ENCODE data around the gene PHC2.

PHC2 gene

DNA sequence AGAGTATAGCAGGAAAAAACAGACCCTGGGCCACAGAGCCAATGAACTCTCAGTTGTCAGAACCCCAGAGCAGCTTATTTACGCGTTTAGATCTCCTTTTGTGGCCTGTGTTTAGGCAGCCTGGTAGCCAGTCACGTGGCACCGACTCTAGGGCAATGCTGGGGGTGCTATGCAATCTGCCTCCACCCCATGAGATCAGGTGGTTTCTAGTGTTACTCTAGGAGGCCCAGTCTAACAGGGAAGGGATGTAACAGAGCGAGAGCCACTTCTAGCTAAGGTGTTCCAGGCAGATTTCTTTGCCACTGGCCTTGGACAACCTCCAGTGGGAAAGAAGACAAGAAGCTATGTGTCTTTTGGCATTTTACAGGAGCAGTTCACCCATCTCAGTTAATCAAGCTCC is 98.0 kb downstream of the PHC2 start:
- TF ChIP-seq, protein P1, sequence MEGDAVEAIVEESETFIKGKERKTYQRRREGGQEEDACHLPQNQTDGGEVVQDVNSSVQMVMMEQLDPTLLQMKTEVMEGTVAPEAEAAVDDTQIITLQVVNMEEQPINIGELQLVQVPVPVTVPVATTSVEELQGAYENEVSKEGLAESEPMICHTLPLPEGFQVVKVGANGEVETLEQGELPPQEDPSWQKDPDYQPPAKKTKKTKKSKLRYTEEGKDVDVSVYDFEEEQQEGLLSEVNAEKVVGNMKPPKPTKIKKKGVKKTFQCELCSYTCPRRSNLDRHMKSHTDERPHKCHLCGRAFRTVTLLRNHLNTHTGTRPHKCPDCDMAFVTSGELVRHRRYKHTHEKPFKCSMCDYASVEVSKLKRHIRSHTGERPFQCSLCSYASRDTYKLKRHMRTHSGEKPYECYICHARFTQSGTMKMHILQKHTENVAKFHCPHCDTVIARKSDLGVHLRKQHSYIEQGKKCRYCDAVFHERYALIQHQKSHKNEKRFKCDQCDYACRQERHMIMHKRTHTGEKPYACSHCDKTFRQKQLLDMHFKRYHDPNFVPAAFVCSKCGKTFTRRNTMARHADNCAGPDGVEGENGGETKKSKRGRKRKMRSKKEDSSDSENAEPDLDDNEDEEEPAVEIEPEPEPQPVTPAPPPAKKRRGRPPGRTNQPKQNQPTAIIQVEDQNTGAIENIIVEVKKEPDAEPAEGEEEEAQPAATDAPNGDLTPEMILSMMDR (IDR thresholded peaks at IDR 0.05; ENCODE audit: insufficient read depth, low read length, poor library complexity, severe bottlenecking), result no peak
- no peak for TF ChIP-seq EZH2phosphoT487 (conservative IDR thresholded peaks at IDR 0.05; ENCODE audit: low read length)
- H2AFZ ChIP-seq (ENCODE audit: low read depth, low read length, severe bottlenecking), result no peak overlapping the region
- H3K27me3 ChIP-seq (ENCODE audit: low read length), result no peaks in the 10 kb centered on the region
- no peaks in the 10 kb centered on the region for H3K9me3 ChIP-seq (ENCODE audit: insufficient read depth, low read length)
- H4K20me1 ChIP-seq (ENCODE audit: low read depth, low read length), result no peaks in the 10 kb centered on the region
- H3K4me3 ChIP-seq (ENCODE audit: insufficient read depth, low read length, poor library complexity, severe bottlenecking), result no peak overlapping the region
- H3K4me2 ChIP-seq (ENCODE audit: low read depth, low read length, poor library complexity, severe bottlenecking), result no peak overlapping the region
- H3K27ac ChIP-seq (ENCODE audit: low read depth, low read length), result no peak overlapping the region
- H3F3A ChIP-seq (ENCODE audit: insufficient read depth), result no peaks in the 10 kb centered on the region
- H3K36me3 ChIP-seq (ENCODE audit: low read length), result no peaks in the 10 kb centered on the region
- H3K79me2 ChIP-seq (ENCODE audit: insufficient read depth, low read length), result no peaks in the 10 kb centered on the region
- H3K9me2 ChIP-seq (replicated peaks; ENCODE audit: insufficient read depth, low read length), result no peaks in the 10 kb centered on the region
- no peak overlapping the region for H3K9ac ChIP-seq (ENCODE audit: low read length)

- Histone ChIP-seq H3K9me2 (replicated peaks; ENCODE audit: insufficient read depth, low read length) (no peaks in the 10 kb centered on the region), H3K36me3 (ENCODE audit: low read length) (no peaks in the 10 kb centered on the region), H3K4me3 (ENCODE audit: insufficient read depth, low read length, poor library complexity, severe bottlenecking) (no peak overlapping the region), H3K9ac (ENCODE audit: low read length) (no peak overlapping the region), H3K79me2 (ENCODE audit: insufficient read depth, low read length) (no peaks in the 10 kb centered on the region), H3F3A (ENCODE audit: insufficient read depth) (no peaks in the 10 kb centered on the region), H2AFZ (ENCODE audit: low read depth, low read length, severe bottlenecking) (no peak overlapping the region), H3K27me3 (ENCODE audit: low read length) (no peaks in the 10 kb centered on the region), H4K20me1 (ENCODE audit: low read depth, low read length) (no peaks in the 10 kb centered on the region), H3K9me3 (ENCODE audit: insufficient read depth, low read length) (no peaks in the 10 kb centered on the region), H3K4me2 (ENCODE audit: low read depth, low read length, poor library complexity, severe bottlenecking) (no peak overlapping the region), H3K27ac (ENCODE audit: low read depth, low read length) (no peak overlapping the region)
- TF ChIP-seq EZH2phosphoT487 (conservative IDR thresholded peaks at IDR 0.05; ENCODE audit: low read length), result no peak
- TF ChIP-seq, protein P1 (IDR thresholded peaks at IDR 0.05; ENCODE audit: insufficient read depth, low read length, poor library complexity, severe bottlenecking), result no peak
These were observed 98.5 kb downstream of the PHC2 start for GRCh38 chr1:33332357-33332789.

DNA sequence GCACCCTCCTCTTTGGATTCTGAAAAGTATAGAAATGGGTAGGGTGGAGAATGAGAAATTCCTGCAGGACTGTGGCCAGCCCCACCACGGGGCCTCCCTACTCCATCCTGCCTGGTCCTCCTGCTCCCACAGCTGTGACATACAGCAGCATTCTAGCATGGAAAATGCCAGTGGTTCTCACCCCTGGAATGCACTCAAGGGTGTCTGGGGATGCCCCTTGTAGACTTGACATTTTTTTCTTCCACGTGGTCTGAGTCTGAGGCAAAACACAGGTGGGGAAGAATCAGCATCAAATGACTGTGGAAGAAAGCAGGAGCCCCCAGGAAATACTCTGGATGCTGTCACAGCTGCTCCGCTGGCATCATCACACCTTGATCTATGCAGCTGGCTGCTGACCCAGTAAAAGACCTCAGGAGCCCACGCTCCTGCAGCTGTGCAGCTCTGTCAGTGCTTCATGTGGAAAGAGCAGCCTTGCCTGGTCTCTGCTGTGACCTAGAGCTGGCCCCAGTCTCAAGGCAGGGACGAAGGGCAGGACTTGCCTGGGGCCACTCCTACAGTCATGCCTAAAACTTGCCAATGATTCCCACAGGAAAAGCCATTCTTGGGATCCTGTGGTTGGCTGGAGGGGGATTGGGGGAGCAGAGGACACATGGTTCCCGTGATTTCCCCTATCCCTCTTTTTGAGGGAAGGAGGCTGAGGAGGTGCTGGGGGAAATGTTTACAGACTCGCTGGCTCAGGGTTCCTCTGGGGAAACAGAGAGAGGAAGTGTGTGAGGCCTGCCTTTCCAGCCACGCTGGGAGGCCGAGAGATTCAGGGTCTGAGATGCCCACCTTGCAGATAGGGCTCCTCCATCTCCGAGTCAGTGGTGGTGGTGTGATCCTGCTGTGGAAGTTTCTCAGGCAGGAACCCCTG is 99.2 kb downstream of the PHC2 start:
- Histone ChIP-seq H3K9me3 (ENCODE audit: insufficient read depth, low read length) (no peaks in the 10 kb centered on the region), H3K27ac (ENCODE audit: low read depth, low read length) (no peak overlapping the region), H3K36me3 (ENCODE audit: low read length) (no peaks in the 10 kb centered on the region), H4K20me1 (ENCODE audit: low read depth, low read length) (no peaks in the 10 kb centered on the region), H2AFZ (ENCODE audit: low read depth, low read length, severe bottlenecking) (no peak overlapping the region), H3K27me3 (ENCODE audit: low read length) (no peaks in the 10 kb centered on the region), H3K4me3 (ENCODE audit: insufficient read depth, low read length, poor library complexity, severe bottlenecking) (no peak overlapping the region), H3K9ac (ENCODE audit: low read length) (no peak overlapping the region), H3K9me2 (replicated peaks; ENCODE audit: insufficient read depth, low read length) (no peaks in the 10 kb centered on the region), H3F3A (ENCODE audit: insufficient read depth) (no peaks in the 10 kb centered on the region), H3K4me2 (ENCODE audit: low read depth, low read length, poor library complexity, severe bottlenecking) (no peak overlapping the region), H3K79me2 (ENCODE audit: insufficient read depth, low read length) (no peaks in the 10 kb centered on the region)
- TF ChIP-seq, protein P1 (IDR thresholded peaks at IDR 0.05; ENCODE audit: insufficient read depth, low read length, poor library complexity, severe bottlenecking), result no peak
- TF ChIP-seq EZH2phosphoT487 (conservative IDR thresholded peaks at IDR 0.05; ENCODE audit: low read length), result no peak
